HepG2 (cell line): Measurements from ENCODE around the gene CHTF18.

Experiments used
- ATF7-NPFF ChIP-seq: sonication (generic); formaldehyde crosslinking; IDR thresholded peaks from 2 replicates; pipeline ENCODE4 v1.8.1; 2023; ENCODE audit warnings: mild to moderate bottlenecking, low read depth, missing genetic modification reagents, moderate library complexity
- KDM1A ChIP-seq: IDR thresholded peaks from 2 replicates; pipeline ENCODE4 v1.6.1; 2016; ENCODE audit warnings: missing compliant biosample characterization
- KLF13 ChIP-seq: sonication (generic); formaldehyde crosslinking; IDR thresholded peaks from 2 replicates; pipeline ENCODE4 v1.4.0; 2020; ENCODE audit warnings: mild to moderate bottlenecking, missing genetic modification reagents
- POLR2AphosphoS5 ChIP-seq: IDR thresholded peaks from 2 replicates; pipeline ENCODE4 v1.6.1; 2012; ENCODE audit warnings: low read depth, low read length
- WIZ ChIP-seq: sonication (generic); formaldehyde crosslinking; IDR thresholded peaks from 2 replicates; pipeline ENCODE4 v1.5.1; 2020; ENCODE audit warnings: mild to moderate bottlenecking, missing genetic modification reagents
- ZFP41 ChIP-seq: sonication (generic); formaldehyde crosslinking; IDR thresholded peaks from 2 replicates; pipeline ENCODE4 v1.4.0; 2020; ENCODE audit warnings: mild to moderate bottlenecking, missing genetic modification reagents, borderline replicate concordance
- ZNF530 ChIP-seq: sonication (generic); formaldehyde crosslinking; IDR thresholded peaks from 2 replicates; pipeline ENCODE4 v1.5.0; 2020; ENCODE audit warnings: low read depth, mild to moderate bottlenecking, missing genetic modification reagents
- ZNF777 ChIP-seq: sonication (generic); formaldehyde crosslinking; IDR thresholded peaks from 2 replicates; pipeline ENCODE4 v1.4.0; 2020; ENCODE audit warnings: missing genetic modification reagents
- TF ChIP-seq, protein P1 (sequence below): IDR thresholded peaks from 2 replicates; pipeline ENCODE4 v1.6.1; 2016; ENCODE audit warnings: missing biosample characterization, missing genetic modification reagents, low read depth
- TF ChIP-seq, protein P2 (sequence below): IDR thresholded peaks from 2 replicates; pipeline ENCODE4 v1.6.1; 2016; ENCODE audit warnings: control low read depth
- TF ChIP-seq, protein P3 (sequence below): sonication (generic); formaldehyde crosslinking; IDR thresholded peaks from 2 replicates; pipeline ENCODE4 v1.5.0; 2020; ENCODE audit warnings: mild to moderate bottlenecking, missing genetic modification reagents, moderate library complexity
- TF ChIP-seq, protein P4 (sequence below): IDR thresholded peaks from 2 replicates; pipeline ENCODE4 v1.6.1; 2012; ENCODE audit warnings: inconsistent platforms
- TF ChIP-seq, protein P5 (sequence below): sonication (generic); formaldehyde crosslinking; IDR thresholded peaks from 2 replicates; pipeline ENCODE4 v1.4.0; 2020; ENCODE audit warnings: missing genetic modification reagents, borderline replicate concordance

DNA sequence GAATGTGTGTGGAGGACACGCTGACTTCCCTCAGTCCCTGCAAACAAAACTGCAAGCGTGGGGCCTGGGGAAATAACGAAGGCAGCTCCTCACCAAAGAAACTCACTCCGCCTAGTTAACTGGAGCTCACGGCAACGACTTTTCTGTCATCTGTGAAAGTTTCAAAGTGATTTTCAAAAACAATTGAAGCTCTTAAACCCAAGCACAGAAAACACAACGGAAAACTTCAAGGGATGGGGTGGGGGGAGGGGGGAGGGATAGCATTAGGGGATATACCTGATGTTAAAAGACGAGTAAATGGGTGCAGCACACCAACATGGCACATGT, 15.3 kb downstream of the CHTF18 start:
- TF ChIP-seq KLF13 (CRISPR knock-in tag) (no peak), ATF7-NPFF (CRISPR knock-in tag) (no peak), KDM1A (no peak), ZNF530 (no peak), ZFP41 (CRISPR knock-in tag) (no peak), ZNF777 (CRISPR knock-in tag) (no peak), POLR2AphosphoS5 (no peak), WIZ (CRISPR knock-in tag) (no peak)
- TF ChIP-seq, protein P1, sequence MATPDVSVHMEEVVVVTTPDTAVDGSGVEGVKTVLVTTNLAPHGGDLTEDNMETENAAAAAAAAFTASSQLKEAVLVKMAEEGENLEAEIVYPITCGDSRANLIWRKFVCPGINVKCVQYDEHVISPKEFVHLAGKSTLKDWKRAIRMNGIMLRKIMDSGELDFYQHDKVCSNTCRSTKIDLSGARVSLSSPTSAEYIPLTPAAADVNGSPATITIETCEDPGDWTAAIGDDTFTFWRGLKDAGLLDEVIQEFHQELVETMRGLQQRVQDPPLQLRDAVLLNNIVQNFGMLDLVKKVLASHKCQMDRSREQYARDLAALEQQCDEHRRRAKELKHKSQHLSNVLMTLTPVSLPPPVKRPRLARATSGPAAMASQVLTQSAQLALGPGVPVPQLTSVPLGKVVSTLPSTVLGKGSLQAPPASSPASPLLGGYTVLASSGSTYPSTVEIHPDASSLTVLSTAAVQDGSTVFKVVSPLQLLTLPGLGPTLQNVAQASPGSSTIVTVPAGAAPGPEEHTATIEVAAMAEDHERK (CRISPR knock-in tag) = no peak
- TF ChIP-seq, protein P2, sequence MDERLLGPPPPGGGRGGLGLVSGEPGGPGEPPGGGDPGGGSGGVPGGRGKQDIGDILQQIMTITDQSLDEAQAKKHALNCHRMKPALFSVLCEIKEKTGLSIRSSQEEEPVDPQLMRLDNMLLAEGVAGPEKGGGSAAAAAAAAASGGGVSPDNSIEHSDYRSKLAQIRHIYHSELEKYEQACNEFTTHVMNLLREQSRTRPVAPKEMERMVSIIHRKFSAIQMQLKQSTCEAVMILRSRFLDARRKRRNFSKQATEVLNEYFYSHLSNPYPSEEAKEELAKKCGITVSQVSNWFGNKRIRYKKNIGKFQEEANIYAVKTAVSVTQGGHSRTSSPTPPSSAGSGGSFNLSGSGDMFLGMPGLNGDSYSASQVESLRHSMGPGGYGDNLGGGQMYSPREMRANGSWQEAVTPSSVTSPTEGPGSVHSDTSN = no peak
- TF ChIP-seq, protein P3, sequence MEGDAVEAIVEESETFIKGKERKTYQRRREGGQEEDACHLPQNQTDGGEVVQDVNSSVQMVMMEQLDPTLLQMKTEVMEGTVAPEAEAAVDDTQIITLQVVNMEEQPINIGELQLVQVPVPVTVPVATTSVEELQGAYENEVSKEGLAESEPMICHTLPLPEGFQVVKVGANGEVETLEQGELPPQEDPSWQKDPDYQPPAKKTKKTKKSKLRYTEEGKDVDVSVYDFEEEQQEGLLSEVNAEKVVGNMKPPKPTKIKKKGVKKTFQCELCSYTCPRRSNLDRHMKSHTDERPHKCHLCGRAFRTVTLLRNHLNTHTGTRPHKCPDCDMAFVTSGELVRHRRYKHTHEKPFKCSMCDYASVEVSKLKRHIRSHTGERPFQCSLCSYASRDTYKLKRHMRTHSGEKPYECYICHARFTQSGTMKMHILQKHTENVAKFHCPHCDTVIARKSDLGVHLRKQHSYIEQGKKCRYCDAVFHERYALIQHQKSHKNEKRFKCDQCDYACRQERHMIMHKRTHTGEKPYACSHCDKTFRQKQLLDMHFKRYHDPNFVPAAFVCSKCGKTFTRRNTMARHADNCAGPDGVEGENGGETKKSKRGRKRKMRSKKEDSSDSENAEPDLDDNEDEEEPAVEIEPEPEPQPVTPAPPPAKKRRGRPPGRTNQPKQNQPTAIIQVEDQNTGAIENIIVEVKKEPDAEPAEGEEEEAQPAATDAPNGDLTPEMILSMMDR (CRISPR knock-in tag) = no peak
- TF ChIP-seq, protein P4, sequence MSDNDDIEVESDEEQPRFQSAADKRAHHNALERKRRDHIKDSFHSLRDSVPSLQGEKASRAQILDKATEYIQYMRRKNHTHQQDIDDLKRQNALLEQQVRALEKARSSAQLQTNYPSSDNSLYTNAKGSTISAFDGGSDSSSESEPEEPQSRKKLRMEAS = no peak
- TF ChIP-seq, protein P5, sequence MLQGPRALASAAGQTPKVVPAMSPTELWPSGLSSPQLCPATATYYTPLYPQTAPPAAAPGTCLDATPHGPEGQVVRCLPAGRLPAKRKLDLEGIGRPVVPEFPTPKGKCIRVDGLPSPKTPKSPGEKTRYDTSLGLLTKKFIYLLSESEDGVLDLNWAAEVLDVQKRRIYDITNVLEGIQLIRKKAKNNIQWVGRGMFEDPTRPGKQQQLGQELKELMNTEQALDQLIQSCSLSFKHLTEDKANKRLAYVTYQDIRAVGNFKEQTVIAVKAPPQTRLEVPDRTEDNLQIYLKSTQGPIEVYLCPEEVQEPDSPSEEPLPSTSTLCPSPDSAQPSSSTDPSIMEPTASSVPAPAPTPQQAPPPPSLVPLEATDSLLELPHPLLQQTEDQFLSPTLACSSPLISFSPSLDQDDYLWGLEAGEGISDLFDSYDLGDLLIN (CRISPR knock-in tag) = no peak
